Measurements from ENCODE around the gene ZNF423.
A peak's percentile ranks its signal among the peaks of the same experiment; 100 is the strongest.

ZNF423 gene

DNA sequence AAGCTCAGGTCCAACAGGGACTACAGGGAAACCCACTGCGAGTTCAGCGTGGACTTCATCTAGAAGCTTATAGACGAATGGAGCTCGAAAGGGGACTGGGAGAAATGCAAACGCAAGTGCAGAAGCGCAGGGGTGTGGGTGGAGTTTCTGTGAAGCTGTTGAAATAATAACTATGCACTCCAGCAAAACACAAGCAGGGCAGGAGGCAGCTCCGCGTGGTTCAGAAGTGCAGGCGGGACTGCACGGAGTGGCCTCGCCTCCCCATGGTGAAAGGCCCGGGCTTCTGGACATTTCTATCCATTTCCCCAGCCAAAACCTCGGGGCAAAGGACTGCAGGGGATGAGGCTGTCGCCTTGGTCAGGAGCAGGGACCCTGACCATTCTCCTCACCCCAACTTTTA, 74.5 kb downstream of the ZNF423 start:
- no peak for DNase-seq (ENCODE audit: low spot score)

DNA sequence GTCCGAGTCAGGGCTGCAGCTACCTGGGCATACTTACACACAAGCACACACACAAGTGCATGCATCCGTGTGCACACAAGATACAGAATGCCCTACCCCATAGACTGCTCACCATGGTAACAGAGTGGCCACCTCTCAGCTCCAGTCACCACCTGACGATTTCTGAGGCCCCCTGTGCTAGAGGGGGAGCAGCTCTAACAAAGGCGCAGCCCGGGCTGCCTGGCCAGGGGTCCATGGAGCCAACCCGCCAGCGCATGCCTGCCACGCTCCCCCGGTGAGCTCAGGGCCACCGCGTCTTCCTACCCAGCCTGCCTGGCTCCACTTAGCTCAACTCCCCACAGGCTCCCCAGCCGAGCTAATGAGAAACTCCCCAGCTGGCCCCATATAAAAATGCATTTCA, 75.5 kb downstream of the ZNF423 start:
- DNase-seq (ENCODE audit: low spot score), result no peak

- DNase-seq (ENCODE audit: low spot score), result no peak
Measured at GRCh38 chr16:49779979-49780378, 75.9 kb downstream of the ZNF423 start.

DNA sequence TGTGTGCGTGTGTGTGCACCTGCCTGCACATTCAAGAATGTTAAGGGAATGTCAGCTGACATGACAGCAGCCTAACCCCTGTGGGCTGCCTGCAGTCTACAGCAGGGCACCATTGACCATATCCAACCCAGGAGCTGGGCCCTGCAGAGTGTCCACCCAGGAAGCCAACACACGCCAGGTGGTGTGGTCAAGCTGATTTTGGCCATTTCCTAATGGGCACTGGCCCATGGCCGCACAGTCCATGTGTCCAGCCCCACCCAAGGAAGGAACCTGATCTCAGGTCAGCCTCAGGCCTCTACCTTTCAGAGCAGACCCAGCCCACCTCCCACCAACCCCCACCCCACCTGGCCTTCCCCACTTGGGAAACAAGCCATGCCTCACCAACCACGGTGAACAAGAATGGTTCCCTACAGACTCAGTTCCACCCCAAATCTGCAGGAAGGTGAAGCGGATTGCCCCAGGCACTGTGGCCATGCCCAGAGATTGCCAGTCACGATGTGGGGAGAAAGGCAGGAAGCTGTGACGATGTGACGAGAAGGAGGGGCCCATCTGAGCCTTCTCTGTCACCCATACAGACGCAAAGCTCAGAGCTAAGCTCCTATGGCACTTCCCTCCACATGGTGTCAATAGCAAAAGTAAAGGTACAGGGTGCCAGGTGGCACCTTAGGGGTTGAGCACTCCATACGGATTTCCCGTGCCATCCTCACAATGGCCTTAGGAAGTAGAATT, 77.5 kb downstream of the ZNF423 start:
- no peak for DNase-seq (ENCODE audit: low spot score)

DNA sequence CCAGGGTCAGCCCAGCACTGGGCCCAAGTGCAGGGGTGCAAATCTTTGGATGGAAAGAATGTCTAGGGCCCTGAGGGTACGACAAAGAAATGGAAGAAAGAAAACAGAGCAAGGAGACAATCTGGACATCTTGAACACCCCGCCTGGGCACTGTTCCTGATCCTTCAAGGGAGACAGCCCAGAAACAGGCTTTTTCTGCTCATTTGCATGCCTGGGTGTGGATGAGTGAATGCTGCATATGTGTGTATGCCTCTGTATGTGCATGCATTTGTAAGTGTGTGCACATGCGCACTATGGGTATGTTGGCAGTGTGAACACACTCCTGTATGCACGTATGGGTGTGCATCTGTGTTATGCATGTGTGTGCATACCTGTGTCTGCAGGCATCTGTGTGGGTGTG, 79.2 kb downstream of the ZNF423 start:
- DNase-seq (ENCODE audit: low spot score), result no peak

- no peak for DNase-seq (ENCODE audit: low spot score)
Measured at GRCh38 chr16:49776085-49776595, 79.8 kb downstream of the ZNF423 start.

DNA sequence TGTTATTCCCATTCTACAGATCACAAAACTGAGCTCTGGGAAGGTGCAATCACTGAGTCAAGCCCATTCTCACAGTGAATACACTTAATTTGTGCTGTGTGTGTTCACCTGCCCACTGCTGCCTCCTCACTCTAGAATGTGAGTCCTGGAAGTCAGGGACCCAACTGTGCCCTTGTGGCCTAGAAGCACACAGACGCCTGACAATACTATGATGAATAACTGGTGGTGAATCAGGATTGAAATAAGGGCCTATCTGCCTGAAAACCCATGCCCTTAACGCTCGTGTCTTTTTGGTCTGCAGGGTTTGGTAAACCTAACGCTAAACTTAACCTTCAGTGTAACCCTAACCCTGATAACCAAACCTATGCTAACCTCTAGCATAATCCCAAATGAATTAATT, 80.3 kb downstream of the ZNF423 start:
- DNase-seq (ENCODE audit: low spot score), result no peak

GRCh38 chr16:49775018-49775417, 80.9 kb downstream of the ZNF423 start:
- DNase-seq (ENCODE audit: low spot score), result no peak

- no peak for DNase-seq (ENCODE audit: low spot score)
Measured at GRCh38 chr16:49773534-49774475, 82.1 kb downstream of the ZNF423 start.

DNA sequence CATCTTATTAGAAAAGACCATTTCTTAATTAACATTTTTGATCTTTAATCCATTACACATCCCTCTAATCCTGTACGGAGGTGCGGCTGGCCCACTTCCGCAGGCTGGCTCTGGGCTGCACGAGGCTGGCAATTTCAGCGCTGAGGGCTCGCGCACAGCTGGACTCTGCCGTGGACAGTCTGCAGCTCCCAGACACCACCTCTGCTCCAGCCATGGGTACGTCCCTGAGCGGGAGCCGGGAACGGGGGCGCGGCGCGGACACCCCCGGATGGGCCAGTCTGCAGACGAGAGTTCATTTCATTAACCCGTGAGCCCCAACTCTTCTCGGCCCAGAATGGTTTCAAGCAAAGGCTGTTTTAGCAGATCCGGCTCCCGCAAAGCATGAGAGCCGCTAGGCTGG, 87.9 kb downstream of the ZNF423 start:
- DNase-seq (ENCODE audit: low spot score), result no peak

DNA sequence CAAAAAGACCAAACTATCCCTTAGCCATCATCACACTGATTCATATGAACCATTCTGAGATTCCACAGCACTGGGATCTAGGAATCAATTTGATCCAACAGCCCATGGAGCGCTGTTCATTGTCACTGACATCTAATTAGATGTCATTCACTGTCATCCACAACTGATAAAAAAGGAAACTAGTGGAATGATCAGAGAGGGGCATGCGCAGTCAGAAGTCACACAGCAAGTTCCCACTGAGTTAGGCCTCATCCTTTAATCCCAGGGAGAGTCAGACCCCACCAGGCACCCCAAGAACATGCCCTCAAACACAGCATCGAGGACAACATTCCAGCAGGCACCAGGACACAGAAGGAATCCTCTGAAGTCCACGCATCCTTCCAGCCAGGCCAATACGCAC, 88.5 kb downstream of the ZNF423 start:
- DNase-seq (ENCODE audit: low spot score), result no peak

DNA sequence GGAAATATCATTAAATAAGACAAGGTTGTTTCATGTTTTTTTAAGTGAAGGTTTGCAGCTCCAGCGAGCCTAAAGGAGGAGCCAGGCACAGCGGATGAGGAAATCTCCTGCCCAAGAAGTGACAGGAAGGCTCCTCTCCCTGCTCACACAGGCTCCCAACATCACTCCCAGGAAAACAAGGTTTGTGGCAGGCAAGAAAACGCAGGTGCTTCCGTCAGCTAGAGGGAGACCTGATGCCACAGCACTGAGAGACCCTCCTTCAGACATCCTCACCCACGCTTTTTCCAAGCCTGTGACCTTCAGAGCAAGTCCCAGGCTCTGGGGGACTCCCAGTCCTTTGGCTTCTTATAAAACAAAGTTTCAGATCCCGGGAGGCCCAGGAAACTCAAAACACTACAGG, 89.7 kb downstream of the ZNF423 start:
- DNase-seq (ENCODE audit: low spot score), result no peak

DNA sequence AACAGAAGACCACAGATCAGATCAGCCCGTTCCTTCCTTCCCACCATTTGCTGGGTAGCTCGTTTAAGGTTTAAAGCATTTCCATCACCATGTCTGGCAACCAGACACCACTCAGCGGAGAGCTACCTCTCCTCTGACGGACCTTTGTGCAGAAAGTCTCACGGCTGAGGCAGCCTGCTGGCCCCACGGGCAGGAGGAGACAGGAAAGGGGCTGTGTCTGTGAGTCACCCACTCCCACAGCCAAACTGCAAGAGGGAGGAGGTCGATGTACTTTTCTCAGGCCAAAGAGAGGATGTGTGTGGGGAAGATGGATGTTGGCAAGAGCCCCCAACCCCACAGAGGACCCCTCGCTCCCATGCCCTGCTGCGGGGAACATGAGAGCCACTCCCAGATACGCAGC, 92.1 kb downstream of the ZNF423 start:
- DNase-seq (ENCODE audit: low spot score), result no peak

GRCh38 chr16:49760815-49761214, 95.1 kb downstream of the ZNF423 start:
- no peak for DNase-seq (ENCODE audit: low spot score)

DNA sequence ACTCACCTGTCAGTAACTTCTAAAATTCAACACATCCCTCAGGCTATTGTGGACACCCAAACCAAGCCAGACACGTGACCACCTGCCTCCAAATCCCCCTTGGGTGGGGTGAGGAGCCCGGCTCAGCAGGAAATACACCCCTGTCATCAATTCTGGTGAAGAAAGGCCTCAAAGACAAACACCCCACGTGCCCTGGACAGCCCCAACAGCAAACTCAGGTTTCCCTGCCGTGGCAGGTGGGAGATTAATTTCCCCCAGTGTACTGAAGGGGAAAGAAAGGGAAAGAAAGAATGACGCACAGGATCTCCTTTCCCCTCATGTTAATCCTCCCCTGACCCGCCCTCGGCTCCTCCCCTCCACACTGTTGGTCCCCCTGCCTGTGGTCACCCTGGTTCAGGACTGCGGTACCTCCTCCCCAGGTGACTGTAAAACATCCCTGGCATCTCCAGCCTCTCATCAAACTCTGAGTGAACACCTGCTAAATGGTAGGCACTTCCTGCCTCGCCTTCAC, 98.3 kb downstream of the ZNF423 start:
- no peak for DNase-seq (ENCODE audit: low spot score)

GRCh38 chr16:49756775-49757558, 98.9 kb downstream of the ZNF423 start:
- no peak for DNase-seq (ENCODE audit: low spot score)

GRCh38 chr16:49755716-49756505, 100.0 kb downstream of the ZNF423 start:
- no peak for DNase-seq (ENCODE audit: low spot score)

DNA sequence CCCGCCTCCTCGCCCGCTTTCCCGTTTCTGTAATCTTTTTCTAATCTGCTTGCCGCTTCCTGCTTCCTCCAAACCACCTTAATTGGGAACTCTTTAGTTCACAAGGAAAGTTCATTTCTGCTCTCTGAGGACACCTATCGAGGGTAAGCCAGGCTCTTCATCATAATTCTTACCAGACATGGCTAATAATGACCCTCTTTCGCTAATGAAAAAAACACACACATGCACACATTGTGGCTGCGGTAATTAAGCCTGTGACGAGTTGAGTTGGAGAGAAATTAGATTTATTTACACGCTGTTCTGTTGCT, 100.6 kb downstream of the ZNF423 start:
- DNase-seq (ENCODE audit: low spot score), result peak; percentile 60

DNA sequence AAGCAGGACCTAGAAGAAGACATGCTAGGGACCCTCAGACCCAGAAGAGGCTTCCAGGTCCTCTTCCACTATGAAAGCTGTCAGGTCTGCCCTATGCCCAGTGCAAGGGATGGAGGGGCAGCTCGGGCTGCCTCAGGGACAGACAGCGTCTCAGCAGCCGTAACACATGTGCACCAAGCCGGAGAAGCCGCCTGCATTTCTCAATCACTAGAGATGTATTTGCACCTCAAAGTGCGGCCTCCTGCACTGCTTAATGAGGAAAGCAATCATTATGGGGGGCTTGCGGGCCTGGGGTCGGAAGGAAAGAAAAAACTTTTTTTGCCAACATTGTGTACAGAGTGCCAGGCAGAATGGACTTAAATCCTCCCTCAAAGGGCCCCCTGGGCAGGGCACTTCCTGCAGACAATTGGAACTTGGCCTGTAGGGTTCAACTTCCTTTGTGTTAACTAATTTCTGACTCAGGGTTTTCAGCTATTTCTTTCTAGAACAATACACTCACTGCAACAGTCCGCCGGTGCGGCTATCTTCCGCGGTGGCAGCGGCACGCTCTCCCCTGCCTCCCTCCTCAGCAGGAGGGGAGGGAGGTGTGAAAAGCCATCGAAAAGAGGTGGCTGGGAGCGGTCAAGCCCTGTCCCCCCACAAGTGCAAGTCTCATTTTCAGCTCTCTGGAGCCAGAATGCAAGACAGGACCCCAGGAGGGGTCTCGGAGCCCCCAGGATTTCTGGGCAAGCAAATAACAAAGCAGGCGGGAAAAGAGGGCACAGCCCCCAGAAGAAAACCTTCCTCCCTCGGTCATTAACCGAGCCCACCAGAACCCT, 101.2 kb downstream of the ZNF423 start:
- DNase-seq (ENCODE audit: low spot score), result peak; percentile 46

DNA sequence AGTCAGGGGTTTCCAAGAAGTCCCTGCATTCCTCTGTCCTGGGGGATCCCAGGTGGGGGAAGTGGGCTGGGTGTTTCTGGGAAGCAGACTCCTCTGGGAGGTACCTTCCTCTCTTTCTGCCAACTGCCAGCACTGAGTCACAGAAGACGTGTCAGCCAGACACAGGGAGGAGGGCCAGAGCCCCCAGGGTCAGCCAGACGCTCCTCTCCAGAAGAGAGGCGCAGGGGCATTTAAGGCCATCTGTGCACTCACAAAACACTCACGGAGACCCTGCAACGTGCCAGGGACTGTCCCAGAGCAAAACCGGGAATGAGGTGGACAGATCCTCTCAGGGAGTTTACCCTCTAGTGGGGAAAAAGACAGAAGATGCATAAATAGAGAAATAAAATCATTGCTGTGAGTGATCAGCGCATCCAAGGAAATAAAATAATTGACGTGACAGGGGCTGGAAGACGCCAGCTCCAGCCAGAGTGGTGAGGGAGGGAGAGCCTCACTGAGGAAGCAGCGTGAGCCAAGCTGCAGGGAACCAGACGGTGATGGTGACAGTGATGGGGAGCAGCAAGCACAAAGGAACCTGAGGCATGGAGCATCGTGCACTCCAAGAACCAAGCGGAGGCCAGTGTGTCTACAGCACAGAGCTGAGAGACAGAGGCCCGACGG, 105.4 kb downstream of the ZNF423 start:
- DNase-seq (ENCODE audit: low spot score), result no peak

All from AG20443 (cell line).